HCT116 (cell line): Measurements from ENCODE around the gene RBM28. TPM values are rescaled to one million over a fixed set of nuclear protein-coding genes. Genes with fewer than 3 reads are reported as not detected.

Experiments used
- ATAC-seq: fragments of 200-7000 bp; cut with Tn5 transposase; 2 replicates; pipeline ENCODE4 v1.9.1; 2020; ENCODE audit warnings: mild to moderate bottlenecking, moderate library complexity
- BruUV-seq: library from RNA; stranded (reverse); fragments of 400-500 nt; replicated peaks from 2 replicates; lab custom pipeline; 2021; lab: Mats Ljungman, UMichigan
- CTCF ChIA-PET: fragments of 300-600 bp; sonication (Branson Sonifier 250); formaldehyde crosslinking; loops from one replicate; lab custom pipeline; 2021; ENCODE audit warnings: antibody characterized with exemption; lab: Charles Lee
- POLR2A ChIA-PET: fragments of 300-600, 350-600 bp; sonication (Branson Sonifier 250); formaldehyde crosslinking; loops from one replicate; lab custom pipeline; 2021; ENCODE audit warnings: antibody characterized with exemption; lab: Charles Lee
- RAD21 ChIA-PET, 2 experiments: fragments of 300-600 bp; sonication (Branson Sonifier 250); formaldehyde crosslinking; loops; one replicate each; lab custom pipeline; 2023; ENCODE audit warnings: low total read pairs in 2 of 2; ENCODE audit not compliant: uncharacterized antibody in 2 of 2, unreplicated experiment in 2 of 2, low non-redundant PET in 1 of 2; lab: Charles Lee
- DNase-seq: peaks from one replicate; pipeline ENCODE4 v3.0.0-alpha.2; 2010; ENCODE audit warnings: low read depth, low spot score
- H2AFZ ChIP-seq: fragments of 200-600 bp; shearing (Covaris generic), sonication (generic); 2 replicates; pipeline ENCODE4 v1.6.1; 2017; ENCODE audit warnings: low read depth, mixed run types, mixed read lengths, antibody characterized with exemption, low read length; ENCODE audit not compliant: poor library complexity, severe bottlenecking
- H3K27ac ChIP-seq: 2 replicates; pipeline ENCODE4 v1.5.1; 2012; ENCODE audit warnings: low read depth, low read length
- H3K27me3 ChIP-seq: fragments of 200-600 bp; sonication (generic); 2 replicates; pipeline ENCODE4 v1.6.1; 2016; ENCODE audit warnings: mixed run types, low read length, mixed read lengths; ENCODE audit not compliant: insufficient read depth
- H3K36me3 ChIP-seq, 2 experiments: fragments of 200-500 bp in 1 of 2; fragments of 200-600 bp in 1 of 2; sonication (Bioruptor generic) in 1 of 2; sonication (generic) in 1 of 2; 2 replicates each; pipeline versions ENCODE4 v1.5.1 to v1.6.1; 2014 to 2016; ENCODE audit warnings: low read length in 2 of 2, inconsistent platforms in 1 of 2, mixed read lengths in 1 of 2, mixed run types in 1 of 2; ENCODE audit not compliant: insufficient read depth in 2 of 2, control insufficient read depth in 1 of 2
- H3K4me1 ChIP-seq, 2 experiments: fragments of 200-600 bp in 1 of 2; sonication (generic) in 1 of 2; 2 replicates each; pipeline versions ENCODE4 v1.5.1 to v1.6.1; 2012 to 2017; ENCODE audit warnings: low read length in 2 of 2, inconsistent platforms in 1 of 2, mild to moderate bottlenecking in 1 of 2, mixed read lengths in 1 of 2, mixed run types in 1 of 2, moderate library complexity in 1 of 2; ENCODE audit not compliant: insufficient read depth in 2 of 2, control insufficient read depth in 1 of 2
- H3K4me2 ChIP-seq: fragments of 200-600 bp; sonication (generic); 2 replicates; pipeline ENCODE4 v1.6.1; 2017; ENCODE audit warnings: mixed run types, low read length, mixed read lengths
- H3K4me3 ChIP-seq, 2 experiments: fragments of 200-600 bp in 1 of 2; sonication (generic) in 1 of 2; replicated peaks in 1 of 2; 2 replicates each; pipeline ENCODE4 v1.5.1; 2011 to 2016; ENCODE audit warnings: low read length in 2 of 2, control low read depth in 1 of 2, low read depth in 1 of 2, mild to moderate bottlenecking in 1 of 2, mixed read lengths in 1 of 2, mixed run types in 1 of 2
- H3K79me2 ChIP-seq: fragments of 200-600 bp; sonication (generic); 2 replicates; pipeline ENCODE4 v1.6.1; 2017; ENCODE audit warnings: mild to moderate bottlenecking, mixed run types, low read length, moderate library complexity, mixed read lengths; ENCODE audit not compliant: insufficient read depth
- H3K9ac ChIP-seq: fragments of 200-600 bp; sonication (generic); 2 replicates; pipeline ENCODE4 v1.6.1; 2016; ENCODE audit warnings: low read length, mixed read lengths
- H3K9me2 ChIP-seq: fragments of 200-600 bp; sonication (generic), shearing (Covaris generic); 2 replicates; pipeline ENCODE4 v1.6.1; 2017; ENCODE audit warnings: mixed run types, mild to moderate bottlenecking, moderate library complexity; ENCODE audit not compliant: insufficient read depth
- H3K9me3 ChIP-seq, 2 experiments: fragments of 200-500 bp in 1 of 2; fragments of 200-600 bp in 1 of 2; sonication (Bioruptor generic) in 1 of 2; sonication (generic) in 1 of 2; 2 replicates each; pipeline ENCODE4 v1.6.1; 2014 to 2017; ENCODE audit warnings: low read length in 2 of 2, mixed read lengths in 2 of 2, inconsistent platforms in 1 of 2, low read depth in 1 of 2, mild to moderate bottlenecking in 1 of 2, mixed run types in 1 of 2, moderate library complexity in 1 of 2; ENCODE audit not compliant: control insufficient read depth in 1 of 2, insufficient read depth in 1 of 2
- H4K20me1 ChIP-seq: fragments of 200-600 bp; sonication (generic), shearing (Covaris generic); 2 replicates; pipeline ENCODE4 v1.6.1; 2017; ENCODE audit warnings: mixed run types, mild to moderate bottlenecking, moderate library complexity; ENCODE audit not compliant: insufficient read depth
- CBX3 ChIP-seq: IDR thresholded peaks from 2 replicates; pipeline ENCODE4 v1.6.1; 2012; ENCODE audit warnings: low read depth
- CEBPB ChIP-seq: IDR thresholded peaks from 2 replicates; pipeline ENCODE4 v1.6.1; 2012; ENCODE audit warnings: low read depth
- EGR1 ChIP-seq: IDR thresholded peaks from 2 replicates; pipeline ENCODE4 v1.6.1; 2012; ENCODE audit warnings: low read depth
- EZH2 ChIP-seq: fragments of 200-600 bp; sonication (generic); IDR thresholded peaks from 2 replicates; pipeline ENCODE4 v1.6.1; 2017; ENCODE audit warnings: antibody characterized with exemption, mixed run types
- EZH2phosphoT487 ChIP-seq: fragments of 200-600 bp; IDR thresholded peaks from 2 replicates; pipeline ENCODE4 v1.6.1; 2018; ENCODE audit warnings: antibody characterized with exemption, borderline replicate concordance
- FOSL1 ChIP-seq: IDR thresholded peaks from 2 replicates; pipeline ENCODE4 v1.6.1; 2012; ENCODE audit warnings: low read depth
- JUND ChIP-seq: IDR thresholded peaks from 2 replicates; pipeline ENCODE4 v1.6.1; 2012
- POLR2AphosphoS5 ChIP-seq: IDR thresholded peaks from 2 replicates; pipeline ENCODE4 v1.6.1; 2011; ENCODE audit warnings: mild to moderate bottlenecking, low read depth, low read length, moderate library complexity
- RAD21 ChIP-seq: IDR thresholded peaks from 2 replicates; pipeline ENCODE4 v1.6.1; 2012; ENCODE audit warnings: low read depth, mild to moderate bottlenecking
- SIN3A ChIP-seq: IDR thresholded peaks from 2 replicates; pipeline ENCODE4 v1.6.1; 2012; ENCODE audit warnings: low read depth
- SP1 ChIP-seq: IDR thresholded peaks from 2 replicates; pipeline ENCODE4 v1.6.1; 2012; ENCODE audit warnings: low read depth
- SRF ChIP-seq: IDR thresholded peaks from 2 replicates; pipeline ENCODE4 v1.6.1; 2012; ENCODE audit warnings: low read depth
- TCF7L2 ChIP-seq: IDR thresholded peaks from 2 replicates; pipeline ENCODE4 v1.7.0; 2011; ENCODE audit warnings: borderline replicate concordance, inconsistent platforms; ENCODE audit not compliant: insufficient read depth, insufficient read length; ENCODE audit errors: extremely low read depth
- YY1 ChIP-seq: IDR thresholded peaks from 2 replicates; pipeline ENCODE4 v1.6.1; 2011; ENCODE audit warnings: low read length, low read depth, moderate library complexity, mild to moderate bottlenecking; ENCODE audit not compliant: insufficient replicate concordance; ENCODE audit errors: extremely low read depth
- ZFX ChIP-seq: fragments of 450-650 bp; IDR thresholded peaks from 2 replicates; pipeline ENCODE4 v1.6.1; 2017
- ZNF274 ChIP-seq: fragments of 200-500 bp; sonication (Bioruptor generic); IDR thresholded peaks from 2 replicates; pipeline ENCODE4 v1.6.1; 2014; ENCODE audit warnings: mild to moderate bottlenecking, low read depth, low read length, inconsistent platforms
- intact Hi-C: fragments of 100-400 bp; cut with micrococcal nuclease; formaldehyde crosslinking; loops from 2 replicates; pipeline ENCODE4 v1.10.0; 2022
- total RNA-seq: library from RNA; stranded (reverse); gene quantifications from one replicate; pipeline ENCODE4 v1.2.1, GENCODE V29; 2021; ENCODE audit not compliant: unreplicated experiment
- TF ChIP-seq, protein P1 (sequence below): IDR thresholded peaks from 2 replicates; pipeline ENCODE4 v1.6.1; 2012
- TF ChIP-seq, protein P2 (sequence below): IDR thresholded peaks from 2 replicates; pipeline ENCODE4 v1.6.1; 2011; ENCODE audit warnings: mild to moderate bottlenecking, low read length, moderate library complexity; ENCODE audit not compliant: insufficient replicate concordance; ENCODE audit errors: extremely low read depth
- TF ChIP-seq, protein P3 (sequence below): IDR thresholded peaks from 2 replicates; pipeline ENCODE4 v1.6.1; 2012; ENCODE audit warnings: low read depth

Gene RBM28
- total RNA-seq, 1 experiment from 2014 or later = 66.3 TPM

- Histone ChIP-seq H3K9me2 (no peaks in the 10 kb centered on the region), H2AFZ (no peak overlapping the region), H3K27ac (no peak overlapping the region), H3K9ac (no peak overlapping the region), H3K36me3 (no peaks in the 10 kb centered on the region), H3K9me3 (no peaks in the 10 kb centered on the region), H3K27me3 (no peaks in the 10 kb centered on the region), H3K4me3 (no peak overlapping the region), H4K20me1 (no peaks in the 10 kb centered on the region), H3K79me2 (no peaks in the 10 kb centered on the region), H3K4me1 (peaks cover 0 to 7% of the 10 kb centered on the region in 2 experiments; a peak in 1 of 4 replicates), H3K4me2 (no peak overlapping the region)
- ChIA-PET RAD21 (no interaction called here), CTCF (no interaction called here), POLR2A (no interaction called here)
- no TSS peak for BruUV-seq
- DNase-seq (no peak), ATAC-seq (no peak)
- TF ChIP-seq, protein P1, sequence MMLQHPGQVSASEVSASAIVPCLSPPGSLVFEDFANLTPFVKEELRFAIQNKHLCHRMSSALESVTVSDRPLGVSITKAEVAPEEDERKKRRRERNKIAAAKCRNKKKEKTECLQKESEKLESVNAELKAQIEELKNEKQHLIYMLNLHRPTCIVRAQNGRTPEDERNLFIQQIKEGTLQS = no peak
- TF ChIP-seq TCF7L2 = no peak
- no peak for TF ChIP-seq JUND
- TF ChIP-seq SRF = no peak
- TF ChIP-seq ZFX = no peak
- TF ChIP-seq, protein P2, sequence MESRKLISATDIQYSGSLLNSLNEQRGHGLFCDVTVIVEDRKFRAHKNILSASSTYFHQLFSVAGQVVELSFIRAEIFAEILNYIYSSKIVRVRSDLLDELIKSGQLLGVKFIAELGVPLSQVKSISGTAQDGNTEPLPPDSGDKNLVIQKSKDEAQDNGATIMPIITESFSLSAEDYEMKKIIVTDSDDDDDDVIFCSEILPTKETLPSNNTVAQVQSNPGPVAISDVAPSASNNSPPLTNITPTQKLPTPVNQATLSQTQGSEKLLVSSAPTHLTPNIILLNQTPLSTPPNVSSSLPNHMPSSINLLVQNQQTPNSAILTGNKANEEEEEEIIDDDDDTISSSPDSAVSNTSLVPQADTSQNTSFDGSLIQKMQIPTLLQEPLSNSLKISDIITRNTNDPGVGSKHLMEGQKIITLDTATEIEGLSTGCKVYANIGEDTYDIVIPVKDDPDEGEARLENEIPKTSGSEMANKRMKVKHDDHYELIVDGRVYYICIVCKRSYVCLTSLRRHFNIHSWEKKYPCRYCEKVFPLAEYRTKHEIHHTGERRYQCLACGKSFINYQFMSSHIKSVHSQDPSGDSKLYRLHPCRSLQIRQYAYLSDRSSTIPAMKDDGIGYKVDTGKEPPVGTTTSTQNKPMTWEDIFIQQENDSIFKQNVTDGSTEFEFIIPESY = no peak
- TF ChIP-seq EGR1 = no peak
- TF ChIP-seq ZNF274 = no peak
- TF ChIP-seq POLR2AphosphoS5 = no peak
- TF ChIP-seq FOSL1 = no peak
- no peak for TF ChIP-seq RAD21
- TF ChIP-seq EZH2phosphoT487 = no peak
- no peak for TF ChIP-seq CEBPB
- no peak for TF ChIP-seq YY1
- no peak for TF ChIP-seq SIN3A
- no peak for TF ChIP-seq EZH2
- no peak for TF ChIP-seq SP1
- TF ChIP-seq, protein P3, sequence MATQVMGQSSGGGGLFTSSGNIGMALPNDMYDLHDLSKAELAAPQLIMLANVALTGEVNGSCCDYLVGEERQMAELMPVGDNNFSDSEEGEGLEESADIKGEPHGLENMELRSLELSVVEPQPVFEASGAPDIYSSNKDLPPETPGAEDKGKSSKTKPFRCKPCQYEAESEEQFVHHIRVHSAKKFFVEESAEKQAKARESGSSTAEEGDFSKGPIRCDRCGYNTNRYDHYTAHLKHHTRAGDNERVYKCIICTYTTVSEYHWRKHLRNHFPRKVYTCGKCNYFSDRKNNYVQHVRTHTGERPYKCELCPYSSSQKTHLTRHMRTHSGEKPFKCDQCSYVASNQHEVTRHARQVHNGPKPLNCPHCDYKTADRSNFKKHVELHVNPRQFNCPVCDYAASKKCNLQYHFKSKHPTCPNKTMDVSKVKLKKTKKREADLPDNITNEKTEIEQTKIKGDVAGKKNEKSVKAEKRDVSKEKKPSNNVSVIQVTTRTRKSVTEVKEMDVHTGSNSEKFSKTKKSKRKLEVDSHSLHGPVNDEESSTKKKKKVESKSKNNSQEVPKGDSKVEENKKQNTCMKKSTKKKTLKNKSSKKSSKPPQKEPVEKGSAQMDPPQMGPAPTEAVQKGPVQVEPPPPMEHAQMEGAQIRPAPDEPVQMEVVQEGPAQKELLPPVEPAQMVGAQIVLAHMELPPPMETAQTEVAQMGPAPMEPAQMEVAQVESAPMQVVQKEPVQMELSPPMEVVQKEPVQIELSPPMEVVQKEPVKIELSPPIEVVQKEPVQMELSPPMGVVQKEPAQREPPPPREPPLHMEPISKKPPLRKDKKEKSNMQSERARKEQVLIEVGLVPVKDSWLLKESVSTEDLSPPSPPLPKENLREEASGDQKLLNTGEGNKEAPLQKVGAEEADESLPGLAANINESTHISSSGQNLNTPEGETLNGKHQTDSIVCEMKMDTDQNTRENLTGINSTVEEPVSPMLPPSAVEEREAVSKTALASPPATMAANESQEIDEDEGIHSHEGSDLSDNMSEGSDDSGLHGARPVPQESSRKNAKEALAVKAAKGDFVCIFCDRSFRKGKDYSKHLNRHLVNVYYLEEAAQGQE = no peak
- TF ChIP-seq CBX3 = no peak
- intact Hi-C loops = no loop called here
Observed at GRCh38 chr7:128383776-128384175, 40.1 kb upstream of the RBM28 start.
